ENCODE results near the gene NUFIP1. TPM values are rescaled to one million over a fixed set of nuclear protein-coding genes. Genes with fewer than 3 reads are reported as not detected.

NUFIP1 gene
- total RNA-seq, 1 donor from 2014 or later: 2.6 TPM

DNA sequence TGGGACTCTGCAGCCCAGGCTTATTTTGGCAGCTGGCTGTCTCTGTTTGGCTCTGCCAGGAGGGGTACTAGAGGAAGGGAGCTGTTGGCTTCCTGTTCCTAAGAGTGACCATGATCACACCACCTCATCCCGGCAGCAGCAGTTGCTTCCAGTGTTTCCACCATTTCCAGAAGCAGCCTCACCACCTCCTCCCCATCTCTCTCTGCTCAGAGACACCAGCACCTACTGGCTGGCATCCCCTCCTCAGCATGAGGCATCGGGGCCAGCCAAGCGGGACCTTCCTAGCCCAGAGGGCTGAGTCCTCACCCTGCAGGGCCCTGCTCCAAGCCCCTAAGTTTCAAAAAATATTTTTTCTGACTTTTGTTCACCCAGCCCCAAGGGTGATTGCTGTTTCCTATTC lies 59.0 kb downstream of the NUFIP1 start:
- ATAC-seq (ENCODE audit: poor library complexity) (no peak), DNase-seq (no peak)
- intact Hi-C loops (cut with DNase I): no loop called here

- intact Hi-C loops (cut with DNase I): no loop called here
- DNase-seq (no peak), ATAC-seq (ENCODE audit: poor library complexity) (no peak)
Observed at GRCh38 chr13:44929692-44930091, 59.6 kb downstream of the NUFIP1 start.

GRCh38 chr13:44927968-44928367 lies 61.3 kb downstream of the NUFIP1 start:
- intact Hi-C loops (cut with DNase I): no loop called here
- no peak for DNase-seq
- no peak for ATAC-seq (ENCODE audit: poor library complexity)

DNA sequence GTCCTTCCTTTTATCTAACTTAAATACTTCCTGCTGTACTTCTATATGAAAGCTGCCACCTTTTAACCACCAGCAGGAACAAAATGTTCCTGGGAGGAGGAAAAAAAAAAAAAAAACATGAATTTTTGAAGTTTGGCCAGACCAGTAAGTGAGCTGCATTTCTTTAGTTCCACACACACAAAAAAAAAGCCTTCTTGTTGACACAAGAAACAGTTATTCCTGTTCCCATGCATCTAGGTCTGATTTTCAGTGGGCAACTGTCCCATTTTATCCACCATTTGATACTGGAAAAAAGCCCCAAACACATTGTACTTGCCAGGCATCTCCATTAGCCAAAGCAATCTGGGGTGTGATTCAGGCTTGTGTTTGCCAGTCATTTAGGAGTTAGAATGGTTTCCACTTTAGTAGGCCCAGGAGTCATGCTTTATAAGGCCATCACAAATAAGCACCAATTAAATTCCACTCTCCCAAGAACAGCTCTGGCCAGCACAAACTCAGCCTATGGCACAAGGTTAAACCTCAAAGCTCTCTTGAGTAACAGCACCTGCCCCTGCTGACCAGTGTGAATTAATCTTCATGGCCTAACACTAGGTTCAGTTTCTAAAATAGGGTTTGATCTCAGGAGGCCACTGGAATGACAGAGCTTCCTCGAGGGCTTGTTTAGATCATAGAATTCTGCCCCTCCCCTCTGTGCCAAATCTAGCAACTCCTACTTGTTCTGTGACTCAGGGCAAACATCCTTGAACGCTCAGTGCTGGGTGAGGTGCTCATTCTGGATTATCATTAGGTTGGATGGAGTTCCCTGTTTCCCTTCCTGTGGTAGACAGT lies 67.1 kb downstream of the NUFIP1 start:
- ATAC-seq (ENCODE audit: poor library complexity): peak; percentile 16
- DNase-seq: no peak
- intact Hi-C loops (cut with DNase I): no loop called here

DNA sequence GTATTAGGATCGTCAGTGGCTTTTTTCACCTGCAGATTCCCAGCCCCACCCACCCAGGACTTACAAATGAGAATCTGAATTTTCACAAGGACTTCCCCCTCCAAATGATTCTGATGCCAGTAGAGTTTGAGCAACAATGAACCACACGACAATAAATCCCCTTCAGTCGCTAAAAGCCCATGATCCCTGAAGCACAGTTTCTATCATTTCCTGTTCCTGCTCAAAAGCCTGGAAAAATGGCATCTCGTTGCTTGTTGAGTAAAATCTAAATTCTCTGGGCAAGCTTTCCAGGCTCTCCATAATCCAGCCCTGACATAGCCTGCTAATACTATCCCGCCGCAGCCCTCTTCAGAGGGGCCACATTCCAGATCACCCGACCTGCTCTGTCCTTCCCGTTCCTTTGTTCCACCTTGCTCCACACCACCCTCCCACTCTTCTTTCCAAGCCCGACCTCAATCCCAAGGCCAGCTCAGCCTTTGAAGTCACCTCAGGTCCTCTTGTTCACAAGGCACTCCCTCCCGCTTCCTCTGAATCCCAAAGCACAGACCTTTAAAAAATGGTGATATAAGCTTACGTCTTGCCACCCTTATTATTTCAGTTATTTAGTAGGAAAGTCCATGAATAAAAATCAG lies 67.9 kb downstream of the NUFIP1 start:
- ATAC-seq (ENCODE audit: poor library complexity) (no peak), DNase-seq (no peak)
- intact Hi-C loops (cut with DNase I): no loop called here

DNA sequence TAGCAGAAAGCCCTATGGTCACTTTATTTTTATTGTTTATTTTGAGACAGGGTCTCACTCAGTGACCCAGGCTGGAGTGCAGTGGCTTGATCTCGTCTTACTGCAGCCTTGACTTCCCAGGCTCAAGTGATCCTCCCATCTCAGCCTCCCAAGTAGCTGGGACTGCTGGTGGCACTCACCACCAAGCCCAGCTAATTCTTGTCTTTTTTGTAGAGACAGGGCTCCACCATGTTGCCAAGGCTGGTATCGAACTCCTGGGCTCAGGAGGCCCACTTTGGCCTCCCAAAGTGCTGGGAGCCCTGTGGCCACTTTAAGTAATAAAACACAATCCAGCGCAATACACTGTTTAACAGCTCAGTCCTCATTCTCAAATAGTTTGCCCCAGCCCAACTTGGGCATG lies 69.3 kb downstream of the NUFIP1 start:
- intact Hi-C loops (cut with DNase I): no loop called here
- DNase-seq (no peak), ATAC-seq (ENCODE audit: poor library complexity) (no peak)

DNA sequence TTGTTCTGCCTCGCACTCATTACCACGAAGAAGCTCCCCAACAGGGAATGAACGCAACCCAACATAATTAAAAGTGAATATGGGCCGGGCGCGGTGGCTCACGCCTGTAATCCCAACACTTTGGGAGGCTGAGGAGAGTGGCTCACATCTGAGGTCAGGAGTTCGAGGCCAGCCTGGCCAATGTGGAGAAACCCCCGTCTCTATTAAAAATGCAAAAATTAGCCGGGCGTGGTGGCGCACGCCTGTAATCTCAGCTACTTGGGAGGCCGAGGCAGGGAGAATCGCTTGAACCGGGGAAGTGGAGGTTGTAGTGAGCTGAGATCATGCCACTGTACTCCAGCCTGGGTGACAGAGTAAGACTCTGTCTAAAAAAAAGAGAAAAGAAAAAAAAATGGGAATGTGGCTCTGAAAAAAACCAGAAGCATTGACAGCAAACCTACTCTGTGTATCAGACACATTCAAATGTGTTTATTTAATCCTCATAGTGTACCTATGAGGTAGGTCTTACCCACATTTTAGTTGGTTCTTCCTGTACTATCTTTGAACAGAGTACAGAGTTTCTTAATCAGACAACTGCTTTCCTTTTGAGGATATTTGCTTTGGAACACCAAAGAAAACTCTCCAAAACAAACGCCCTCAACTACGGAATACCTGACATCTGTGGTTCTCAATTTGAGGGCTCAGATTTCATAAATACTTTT lies 70.0 kb downstream of the NUFIP1 start:
- ATAC-seq (ENCODE audit: poor library complexity): no peak
- DNase-seq: no peak
- intact Hi-C loops (cut with DNase I): no loop called here

GRCh38 chr13:44918326-44919103 lies 70.8 kb downstream of the NUFIP1 start:
- ATAC-seq (ENCODE audit: poor library complexity) (peak; percentile 93), DNase-seq (peak; percentile 94)
- intact Hi-C loops (cut with DNase I): no loop called here

- DNase-seq (peak; percentile 96), ATAC-seq (ENCODE audit: poor library complexity) (peak; percentile 94)
- intact Hi-C loops (cut with DNase I): no loop called here
Observed at GRCh38 chr13:44917589-44918325, 71.5 kb downstream of the NUFIP1 start.

GRCh38 chr13:44912278-44913016 lies 76.8 kb downstream of the NUFIP1 start:
- ATAC-seq (ENCODE audit: poor library complexity) (no peak), DNase-seq (no peak)
- intact Hi-C loops (cut with DNase I): no loop called here

DNA sequence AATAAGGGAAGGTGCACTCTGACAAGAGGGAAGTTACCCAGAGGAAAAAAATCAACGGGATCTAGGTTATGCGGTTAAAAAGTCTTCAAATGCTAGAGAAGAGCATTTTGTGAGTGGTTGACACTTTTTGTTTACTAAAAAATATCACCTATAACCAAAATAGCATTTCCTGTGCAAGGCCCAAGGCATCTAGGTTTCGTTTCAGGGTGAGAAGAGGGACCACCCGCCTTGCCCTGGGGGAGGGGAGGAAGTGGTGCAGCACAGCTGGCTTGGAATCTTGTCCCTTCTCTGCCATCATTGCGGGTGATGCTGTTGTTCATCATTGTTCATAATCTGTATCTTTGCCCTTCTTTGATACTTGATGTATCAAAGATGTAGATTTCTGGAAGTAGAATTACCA lies 80.6 kb downstream of the NUFIP1 start:
- intact Hi-C loops (cut with DNase I): no loop called here
- ATAC-seq (ENCODE audit: poor library complexity): no peak

DNA sequence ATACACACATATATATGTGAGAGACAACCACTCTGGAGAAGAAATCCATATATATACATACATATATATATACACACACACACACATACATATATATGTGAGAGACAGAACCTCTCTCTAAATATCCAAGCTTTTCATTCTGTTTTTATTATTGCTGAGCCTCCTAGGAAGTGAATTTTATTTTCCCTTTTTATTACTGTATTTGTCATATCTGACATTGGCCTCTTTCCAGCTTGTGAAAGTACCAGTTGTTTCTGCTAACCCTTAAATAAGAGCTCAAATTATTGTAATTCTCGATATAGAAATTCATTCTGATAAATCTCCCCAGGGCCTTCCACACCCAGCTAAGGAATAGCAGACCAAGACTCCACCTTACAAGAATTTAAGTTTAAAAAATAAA lies 81.0 kb downstream of the NUFIP1 start:
- DNase-seq (no peak), ATAC-seq (ENCODE audit: poor library complexity) (no peak)
- intact Hi-C loops (cut with DNase I): no loop called here

More for the DNA sequence above, 80.6 kb downstream of the NUFIP1 start:
- no peak for DNase-seq

DNA sequence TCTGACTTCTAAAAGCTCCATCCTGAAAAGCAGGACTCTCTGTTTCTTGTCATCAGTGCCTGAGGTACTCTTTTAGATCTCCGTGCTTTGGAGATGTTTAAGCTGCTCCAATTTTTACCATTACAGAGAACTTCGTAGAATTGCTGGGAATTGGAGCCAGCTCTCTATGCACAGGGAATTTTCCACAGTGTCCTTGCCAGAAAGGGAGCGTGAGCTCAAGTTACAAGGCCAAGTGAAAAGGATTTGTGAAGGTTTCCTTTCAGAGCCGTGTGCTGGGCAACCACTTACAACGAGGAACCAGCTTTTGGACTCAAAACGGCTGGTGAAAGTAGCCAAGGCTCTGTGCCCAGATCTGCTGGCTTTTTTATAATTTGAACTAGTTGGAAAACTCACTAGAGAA lies 82.6 kb downstream of the NUFIP1 start:
- peak; percentile 55 for ATAC-seq (ENCODE audit: poor library complexity)
- no peak for DNase-seq
- intact Hi-C loops (cut with DNase I): no loop called here

GRCh38 chr13:44906230-44906629 lies 83.0 kb downstream of the NUFIP1 start:
- DNase-seq (no peak), ATAC-seq (ENCODE audit: poor library complexity) (no peak)
- intact Hi-C loops (cut with DNase I): no loop called here

DNA sequence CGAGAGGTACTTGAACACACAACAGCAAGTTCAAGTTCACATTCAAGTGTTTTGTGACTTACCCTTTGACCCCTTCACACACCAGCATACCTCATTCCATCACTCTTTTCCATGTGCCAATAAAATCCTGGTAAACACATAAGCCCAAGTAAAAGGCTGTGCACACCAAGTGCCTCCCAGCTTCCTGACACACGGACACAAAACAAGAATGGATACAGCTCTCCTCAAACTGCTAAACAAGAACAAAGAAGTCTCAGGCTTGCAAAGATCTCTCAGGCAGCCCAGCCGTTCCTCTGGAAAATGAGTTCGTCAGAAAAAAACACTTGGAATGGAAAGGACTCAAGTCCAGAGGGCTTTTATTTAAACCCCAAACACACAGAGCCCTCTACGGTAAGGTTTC lies 83.7 kb downstream of the NUFIP1 start:
- intact Hi-C loops (cut with DNase I): no loop called here
- DNase-seq: no peak
- ATAC-seq (ENCODE audit: poor library complexity): no peak

- intact Hi-C loops (cut with DNase I): no loop called here
- ATAC-seq (ENCODE audit: poor library complexity) (peak; percentile 51), DNase-seq (peak; percentile 69)
Observed at GRCh38 chr13:44904967-44905366, 84.3 kb downstream of the NUFIP1 start.

DNA sequence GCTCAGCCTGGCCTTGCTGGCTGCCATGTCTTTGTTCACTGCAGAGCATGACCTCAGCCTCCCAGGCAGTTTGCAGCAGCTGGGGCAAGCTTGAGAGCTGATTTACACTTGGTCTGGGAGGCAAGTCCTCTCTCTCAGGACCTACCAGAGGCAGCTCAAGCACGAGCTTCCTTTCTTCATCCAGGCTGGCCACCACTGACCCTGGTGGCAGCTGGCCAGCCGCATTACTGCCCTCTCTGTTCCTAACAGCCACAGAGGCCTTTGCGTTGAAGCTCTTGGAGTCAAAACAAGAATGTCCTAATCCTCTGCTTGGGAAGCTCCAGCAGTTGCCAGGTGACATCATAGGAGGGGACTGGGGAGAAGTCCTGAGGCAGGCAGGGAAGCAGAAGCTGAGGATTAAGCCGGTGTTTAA lies 85.7 kb downstream of the NUFIP1 start:
- DNase-seq (peak; percentile 93), ATAC-seq (ENCODE audit: poor library complexity) (peak; percentile 93)
- intact Hi-C loops (cut with DNase I): no loop called here

GRCh38 chr13:44902738-44903137 lies 86.5 kb downstream of the NUFIP1 start:
- ATAC-seq (ENCODE audit: poor library complexity): no peak
- intact Hi-C loops (cut with DNase I): no loop called here

More at GRCh38 chr13:44902738-44903137, 86.5 kb downstream of the NUFIP1 start:
- no peak for DNase-seq

All from Right ventricle myocardium superior (tissue), 1 donor.